Neuron (in vitro differentiated cells): Measurements from ENCODE around the gene KRCC1.
"Not testable (repeated sequence)": the region's sequence is repeated elsewhere in the genome, so short reads cannot be mapped to it uniquely, and the experiment has no call there.

Experiments
- H2AFZ ChIP-seq: one replicate; pipeline ENCODE4 v1.6.1; 2013; ENCODE audit warnings: low read depth, mild to moderate bottlenecking, inconsistent platforms, low read length, moderate library complexity
- H3K27me3 ChIP-seq: one replicate; pipeline ENCODE4 v1.6.1; 2013; ENCODE audit warnings: low read length; ENCODE audit not compliant: insufficient read depth
- H3K36me3 ChIP-seq: one replicate; pipeline ENCODE4 v1.6.1; 2013; ENCODE audit warnings: low read length; ENCODE audit not compliant: insufficient read depth
- H3K4me1 ChIP-seq: one replicate; pipeline ENCODE4 v1.6.1; 2013; ENCODE audit warnings: low read length; ENCODE audit not compliant: insufficient read depth
- H3K4me3 ChIP-seq: 2 replicates; pipeline ENCODE4 v1.5.1; 2013; ENCODE audit warnings: mild to moderate bottlenecking, low read length, moderate library complexity
- H3K9me3 ChIP-seq: one replicate; pipeline ENCODE4 v1.6.1; 2013; ENCODE audit warnings: low read length

The KRCC1 gene

GRCh38 chr2:87996570-87996969 lies 59.0 kb downstream of the KRCC1 start:
- Histone ChIP-seq H3K4me3 (no peak overlapping the region), H2AFZ (no peak overlapping the region), H3K4me1 (no peaks in the 10 kb centered on the region), H3K9me3 (no peaks in the 10 kb centered on the region), H3K27me3 (no peaks in the 10 kb centered on the region), H3K36me3 (no peaks in the 10 kb centered on the region)

GRCh38 chr2:87995756-87996155 lies 59.8 kb downstream of the KRCC1 start:
- H2AFZ ChIP-seq: no peak overlapping the region
- H3K36me3 ChIP-seq: no peaks in the 10 kb centered on the region
- no peak overlapping the region for H3K4me3 ChIP-seq

GRCh38 chr2:87994304-87994850 lies 61.2 kb downstream of the KRCC1 start:
- not testable (repeated sequence) for H3K4me3 ChIP-seq, H3K9me3 ChIP-seq, H3K36me3 ChIP-seq, H2AFZ ChIP-seq, H3K27me3 ChIP-seq, H3K4me1 ChIP-seq

More at GRCh38 chr2:87995756-87996155, 59.8 kb downstream of the KRCC1 start:
- no peaks in the 10 kb centered on the region for H3K9me3 ChIP-seq
- H3K4me1 ChIP-seq: no peaks in the 10 kb centered on the region
- H3K27me3 ChIP-seq: no peaks in the 10 kb centered on the region

GRCh38 chr2:87992569-87992968 lies 63.0 kb downstream of the KRCC1 start:
- not testable (repeated sequence) for H3K4me1 ChIP-seq, H3K9me3 ChIP-seq, H3K36me3 ChIP-seq, H2AFZ ChIP-seq, H3K27me3 ChIP-seq, H3K4me3 ChIP-seq

GRCh38 chr2:87987473-87987872 lies 68.1 kb downstream of the KRCC1 start:
- not testable (repeated sequence) for H3K9me3 ChIP-seq, H3K27me3 ChIP-seq, H3K4me1 ChIP-seq, H3K4me3 ChIP-seq, H3K36me3 ChIP-seq, H2AFZ ChIP-seq

DNA sequence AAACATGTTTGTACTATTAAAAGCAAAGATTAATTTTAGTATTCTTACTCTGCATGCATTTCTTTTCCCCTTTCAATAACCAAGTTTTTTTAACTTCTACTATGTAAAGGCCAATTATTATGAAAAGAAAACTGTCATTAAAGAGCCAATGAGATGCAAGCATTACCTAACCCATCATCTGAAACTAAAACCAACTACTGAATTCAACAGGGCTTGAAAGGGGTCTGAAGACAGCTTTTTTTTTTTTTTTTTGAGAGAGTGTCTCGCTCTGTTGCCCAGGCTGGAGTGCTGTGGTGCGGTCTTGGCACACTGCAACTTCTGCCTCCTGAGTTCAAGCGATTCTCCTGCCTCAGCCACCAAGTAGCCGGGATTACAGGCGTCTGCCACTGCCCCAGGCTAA lies 69.7 kb downstream of the KRCC1 start:
- H3K27me3 ChIP-seq, H3K4me1 ChIP-seq, H3K36me3 ChIP-seq, H3K9me3 ChIP-seq, H2AFZ ChIP-seq, H3K4me3 ChIP-seq: not testable (repeated sequence)

DNA sequence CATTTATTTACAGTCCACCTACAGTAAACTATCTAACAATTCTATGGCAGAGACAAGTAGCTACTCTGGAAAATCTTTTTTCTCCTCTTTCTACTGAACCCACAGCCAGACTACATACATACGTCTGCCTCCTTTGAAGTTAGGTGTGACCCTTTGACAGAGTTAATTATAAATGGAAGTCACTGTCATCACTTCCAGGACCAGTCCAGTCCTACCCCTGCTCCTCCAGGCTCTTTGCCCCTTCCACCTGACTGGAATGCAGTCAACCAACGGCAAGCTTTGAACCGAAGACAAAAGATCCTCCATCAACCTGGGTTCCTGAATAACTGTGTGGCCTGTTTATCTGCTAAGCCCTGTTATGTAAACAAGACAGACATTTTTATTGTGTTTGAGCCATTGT lies 74.4 kb downstream of the KRCC1 start:
- H2AFZ ChIP-seq, H3K9me3 ChIP-seq, H3K27me3 ChIP-seq, H3K4me3 ChIP-seq, H3K4me1 ChIP-seq, H3K36me3 ChIP-seq: not testable (repeated sequence)
